ENCODE results near the gene SIGLEC10.
"Not testable (repeated sequence)": the region's sequence is repeated elsewhere in the genome, so short reads cannot be mapped to it uniquely, and the experiment has no call there.

Gene SIGLEC10

GRCh38 chr19:51416422-51416821 lies 1.0 kb downstream of the SIGLEC10 start:
- not testable (repeated sequence) for H3K4me1 ChIP-seq (ENCODE audit: control insufficient read depth, insufficient read depth, low read length, poor library complexity, severe bottlenecking); H3K36me3 ChIP-seq (ENCODE audit: control insufficient read depth, insufficient read depth, low read length); H3K9me3 ChIP-seq (ENCODE audit: control insufficient read depth, low read length); H3K4me3 ChIP-seq (ENCODE audit: extremely low read depth, insufficient read depth, low read length, poor library complexity, severe bottlenecking); H3K27ac ChIP-seq (ENCODE audit: low read depth, low read length, severe bottlenecking)
- WGBS, 2 experiments (ENCODE audit: insufficient coverage in 2 of 2), result 64 to 95% methylated on average over 3 to 5 of the region's 15 CpGs

DNA sequence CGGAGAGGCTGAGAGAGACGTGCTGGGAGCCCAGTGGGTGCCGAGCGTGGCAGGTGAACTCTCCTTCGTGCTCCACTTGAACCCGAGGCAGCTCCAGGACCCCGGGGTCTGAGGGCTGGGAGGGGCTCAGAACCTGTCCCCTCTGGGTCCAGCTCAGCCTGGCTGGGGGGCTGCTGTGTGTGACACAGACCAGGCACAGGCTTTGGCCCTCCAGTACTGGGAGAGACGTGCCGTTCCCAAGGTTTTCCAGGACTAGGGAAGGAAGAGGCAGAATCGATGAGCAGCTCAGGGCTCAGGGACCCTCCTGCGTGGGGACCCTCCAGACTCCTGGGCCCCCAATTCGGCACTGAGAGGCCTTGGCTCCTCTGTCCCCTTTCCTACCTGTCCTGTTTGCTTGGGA lies 2.3 kb downstream of the SIGLEC10 start:
- H3K36me3 ChIP-seq (ENCODE audit: control insufficient read depth, insufficient read depth, low read length), result no peaks in the 10 kb centered on the region
- H3K4me3 ChIP-seq (ENCODE audit: extremely low read depth, insufficient read depth, low read length, poor library complexity, severe bottlenecking), result no peak overlapping the region
- H3K27ac ChIP-seq (ENCODE audit: low read depth, low read length, severe bottlenecking), result no peak overlapping the region
- H3K4me1 ChIP-seq (ENCODE audit: control insufficient read depth, insufficient read depth, low read length, poor library complexity, severe bottlenecking), result no peaks in the 10 kb centered on the region
- 91 to 92% methylated on average over 7 to 9 of the region's 12 CpGs for WGBS, 2 experiments (ENCODE audit: insufficient coverage in 2 of 2)
- no peaks in the 10 kb centered on the region for H3K9me3 ChIP-seq (ENCODE audit: control insufficient read depth, low read length)

DNA sequence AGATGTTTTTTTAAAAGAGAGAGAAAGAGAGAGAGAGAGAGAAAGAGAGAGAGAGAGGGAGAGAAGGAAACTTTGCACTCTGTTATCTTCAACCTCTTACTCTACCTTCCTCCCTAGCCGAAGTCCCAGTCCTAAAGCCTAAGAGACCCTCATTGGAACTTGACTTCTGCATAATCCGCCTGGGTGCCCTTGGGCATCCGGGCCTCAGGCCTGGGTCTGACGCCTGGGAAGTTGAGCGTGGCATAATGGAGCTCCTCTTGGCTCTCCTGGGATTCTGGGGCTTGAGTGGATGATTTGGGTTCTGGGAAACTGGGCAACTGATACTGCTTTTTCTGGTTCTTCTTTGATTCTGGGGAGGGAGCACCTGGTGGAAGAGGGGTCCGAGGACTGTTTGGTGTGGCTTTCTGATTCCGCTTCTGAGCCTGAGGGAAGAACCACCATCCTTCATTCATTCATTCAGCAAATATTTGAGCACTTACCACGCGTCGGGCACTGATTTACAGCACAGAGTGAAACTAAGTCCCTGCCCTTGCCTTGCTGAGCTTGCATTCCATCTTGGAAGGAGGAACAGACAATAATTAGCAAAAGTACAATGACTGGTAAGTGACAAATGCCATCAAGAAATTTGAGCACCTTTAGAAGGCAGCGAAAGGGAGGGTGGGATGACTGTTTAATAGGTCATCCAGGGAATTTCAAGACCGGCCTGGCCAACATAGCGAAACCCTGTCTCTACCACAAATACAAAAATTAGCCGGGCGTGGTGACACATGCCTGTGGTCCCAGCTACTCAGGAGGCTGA lies 6.3 kb downstream of the SIGLEC10 start:
- WGBS, 2 experiments (ENCODE audit: insufficient coverage in 2 of 2), result 88 to 98% methylated on average over 11 of the region's 15 CpGs
- Histone ChIP-seq H3K9me3 (ENCODE audit: control insufficient read depth, low read length) (peaks cover 4% of the 10 kb centered on the region), H3K4me1 (ENCODE audit: control insufficient read depth, insufficient read depth, low read length, poor library complexity, severe bottlenecking) (peaks cover 6% of the 10 kb centered on the region), H3K4me3 (ENCODE audit: extremely low read depth, insufficient read depth, low read length, poor library complexity, severe bottlenecking) (no peak overlapping the region), H3K36me3 (ENCODE audit: control insufficient read depth, insufficient read depth, low read length) (no peaks in the 10 kb centered on the region), H3K27ac (ENCODE audit: low read depth, low read length, severe bottlenecking) (no peak overlapping the region)

DNA sequence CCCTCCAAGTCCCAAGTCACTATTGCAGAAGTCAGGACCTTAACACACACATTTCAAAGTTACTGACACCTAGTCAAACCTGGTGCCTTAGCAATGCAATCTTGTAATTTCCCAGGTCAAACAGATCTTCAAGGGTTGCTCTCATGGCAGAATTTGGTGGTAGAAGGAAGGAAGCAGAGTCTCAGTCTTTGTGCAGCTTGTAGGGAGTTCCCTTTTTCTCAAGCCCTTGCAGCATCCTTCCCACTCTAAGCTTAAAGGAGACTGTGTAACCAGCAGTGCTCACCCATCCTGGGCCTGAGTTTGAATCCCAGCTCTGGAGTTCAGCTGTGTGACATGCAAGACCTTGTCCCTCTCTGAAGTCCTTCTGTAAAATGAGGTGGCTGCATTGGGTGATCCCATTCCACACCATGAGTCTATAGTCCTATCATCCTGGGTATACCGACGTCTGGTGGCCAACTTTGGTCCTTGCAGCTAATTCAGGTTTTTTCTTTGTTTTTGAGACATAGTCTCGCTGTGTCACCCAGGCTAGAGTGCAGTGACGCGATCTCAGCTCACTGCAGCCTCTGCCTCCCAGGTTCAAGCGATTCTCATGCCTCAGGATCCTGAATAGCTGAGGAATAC lies 9.8 kb downstream of the SIGLEC10 start:
- Histone ChIP-seq H3K9me3 (ENCODE audit: control insufficient read depth, low read length) (peaks cover 23% of the 10 kb centered on the region), H3K4me3 (ENCODE audit: extremely low read depth, insufficient read depth, low read length, poor library complexity, severe bottlenecking) (no peak overlapping the region), H3K27ac (ENCODE audit: low read depth, low read length, severe bottlenecking) (no peak overlapping the region), H3K36me3 (ENCODE audit: control insufficient read depth, insufficient read depth, low read length) (no peaks in the 10 kb centered on the region), H3K4me1 (ENCODE audit: control insufficient read depth, insufficient read depth, low read length, poor library complexity, severe bottlenecking) (peaks cover 6% of the 10 kb centered on the region)
- 70 to 80% methylated on average over 6 of the region's 6 CpGs for WGBS, 2 experiments (ENCODE audit: insufficient coverage in 2 of 2)

DNA sequence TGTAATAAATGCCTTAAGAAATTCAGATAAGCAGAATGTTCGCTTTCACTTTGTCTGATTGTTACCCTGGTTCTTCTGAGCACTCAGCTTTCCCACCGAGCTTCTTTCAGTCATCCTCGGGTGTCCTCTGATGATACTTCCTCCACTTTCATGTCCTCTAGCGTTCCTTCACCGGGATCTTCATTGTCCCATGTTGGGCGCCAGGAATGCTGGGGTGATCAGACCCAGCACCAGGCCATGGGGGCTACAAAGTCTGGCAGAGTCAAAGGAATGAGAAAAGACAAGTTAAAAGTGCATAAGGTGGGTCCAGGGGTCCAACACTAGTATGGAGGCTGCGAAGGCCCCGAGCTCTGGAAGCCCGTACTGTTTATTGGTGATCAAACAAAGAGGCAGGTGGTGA lies 15.3 kb downstream of the SIGLEC10 start:
- Histone ChIP-seq H3K9me3 (ENCODE audit: control insufficient read depth, low read length) (peaks cover 44% of the 10 kb centered on the region), H3K27ac (ENCODE audit: low read depth, low read length, severe bottlenecking) (no peak overlapping the region), H3K4me1 (ENCODE audit: control insufficient read depth, insufficient read depth, low read length, poor library complexity, severe bottlenecking) (no peaks in the 10 kb centered on the region), H3K36me3 (ENCODE audit: control insufficient read depth, insufficient read depth, low read length) (no peaks in the 10 kb centered on the region), H3K4me3 (ENCODE audit: extremely low read depth, insufficient read depth, low read length, poor library complexity, severe bottlenecking) (no peak overlapping the region)
- 95% methylated on average over 9 of the region's 9 CpGs for whole genome bisulfite sequencing, 2 experiments (ENCODE audit: insufficient coverage in 2 of 2)

GRCh38 chr19:51399936-51400335 lies 17.5 kb downstream of the SIGLEC10 start:
- not testable (repeated sequence) for H3K36me3 ChIP-seq (ENCODE audit: control insufficient read depth, insufficient read depth, low read length); H3K27ac ChIP-seq (ENCODE audit: low read depth, low read length, severe bottlenecking); H3K4me3 ChIP-seq (ENCODE audit: extremely low read depth, insufficient read depth, low read length, poor library complexity, severe bottlenecking); H3K4me1 ChIP-seq (ENCODE audit: control insufficient read depth, insufficient read depth, low read length, poor library complexity, severe bottlenecking)
- peaks cover 33% of the 10 kb centered on the region for H3K9me3 ChIP-seq (ENCODE audit: control insufficient read depth, low read length)
- WGBS, 2 experiments (ENCODE audit: insufficient coverage in 2 of 2), result 92 to 100% methylated on average over 5 to 6 of the region's 7 CpGs

- Histone ChIP-seq H3K4me1 (ENCODE audit: control insufficient read depth, insufficient read depth, low read length, poor library complexity, severe bottlenecking) (no peaks in the 10 kb centered on the region), H3K36me3 (ENCODE audit: control insufficient read depth, insufficient read depth, low read length) (no peaks in the 10 kb centered on the region), H3K4me3 (ENCODE audit: extremely low read depth, insufficient read depth, low read length, poor library complexity, severe bottlenecking) (no peak overlapping the region), H3K27ac (ENCODE audit: low read depth, low read length, severe bottlenecking) (no peak overlapping the region), H3K9me3 (ENCODE audit: control insufficient read depth, low read length) (peaks cover 30% of the 10 kb centered on the region)
- WGBS, 2 experiments (ENCODE audit: insufficient coverage in 2 of 2), result 40% methylated on average over 1 of the region's 5 CpGs; no CpG with 5 or more reads in 1 of the 2 experiments
Observed at GRCh38 chr19:51399231-51399630, 18.2 kb downstream of the SIGLEC10 start.

GRCh38 chr19:51398096-51398704 lies 19.2 kb downstream of the SIGLEC10 start:
- no peak overlapping the region for H3K4me3 ChIP-seq (ENCODE audit: extremely low read depth, insufficient read depth, low read length, poor library complexity, severe bottlenecking)
- peak overlapping the region; percentile 58 for H3K27ac ChIP-seq (ENCODE audit: low read depth, low read length, severe bottlenecking)
- no peaks in the 10 kb centered on the region for H3K4me1 ChIP-seq (ENCODE audit: control insufficient read depth, insufficient read depth, low read length, poor library complexity, severe bottlenecking)
- WGBS, 2 experiments (ENCODE audit: insufficient coverage in 2 of 2), result 65 to 71% methylated on average over 3 to 4 of the region's 7 CpGs
- no peaks in the 10 kb centered on the region for H3K36me3 ChIP-seq (ENCODE audit: control insufficient read depth, insufficient read depth, low read length)
- peaks cover 25% of the 10 kb centered on the region for H3K9me3 ChIP-seq (ENCODE audit: control insufficient read depth, low read length)

GRCh38 chr19:51397453-51397852 lies 20.0 kb downstream of the SIGLEC10 start:
- H3K4me3 ChIP-seq (ENCODE audit: extremely low read depth, insufficient read depth, low read length, poor library complexity, severe bottlenecking); H3K4me1 ChIP-seq (ENCODE audit: control insufficient read depth, insufficient read depth, low read length, poor library complexity, severe bottlenecking); H3K36me3 ChIP-seq (ENCODE audit: control insufficient read depth, insufficient read depth, low read length): not testable (repeated sequence)
- Histone ChIP-seq H3K27ac (ENCODE audit: low read depth, low read length, severe bottlenecking) (peak overlapping the region; percentile 58), H3K9me3 (ENCODE audit: control insufficient read depth, low read length) (peaks cover 19% of the 10 kb centered on the region)
- WGBS, 2 experiments (ENCODE audit: insufficient coverage in 2 of 2), result 87 to 96% methylated on average over 9 of the region's 9 CpGs

DNA sequence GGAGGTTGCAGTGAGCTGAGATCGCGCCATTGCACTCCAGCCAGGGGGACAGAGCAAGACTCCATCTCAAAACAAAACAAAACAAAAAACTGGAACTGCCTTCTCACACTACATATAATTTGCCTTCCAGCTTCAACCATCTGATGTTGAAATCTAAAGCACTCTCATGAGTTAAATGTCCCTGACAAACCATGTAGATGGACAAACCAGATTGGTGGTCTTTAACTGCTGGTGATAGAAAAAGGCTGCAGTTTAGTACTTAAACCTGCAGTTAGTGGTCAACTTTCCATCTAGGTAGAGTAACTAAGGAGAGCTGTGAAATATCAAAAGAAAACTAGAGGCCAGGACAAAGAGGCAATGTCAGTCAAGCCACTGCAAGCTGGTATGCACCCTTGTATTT lies 21.3 kb downstream of the SIGLEC10 start:
- WGBS, 2 experiments (ENCODE audit: insufficient coverage in 2 of 2), result 84% methylated on average over 2 of the region's 2 CpGs; no CpG with 5 or more reads in 1 of the 2 experiments
- Histone ChIP-seq H3K36me3 (ENCODE audit: control insufficient read depth, insufficient read depth, low read length) (no peaks in the 10 kb centered on the region), H3K9me3 (ENCODE audit: control insufficient read depth, low read length) (peaks cover 6% of the 10 kb centered on the region)

More for the DNA sequence above, 21.3 kb downstream of the SIGLEC10 start:
- Histone ChIP-seq H3K4me1 (ENCODE audit: control insufficient read depth, insufficient read depth, low read length, poor library complexity, severe bottlenecking) (no peaks in the 10 kb centered on the region), H3K4me3 (ENCODE audit: extremely low read depth, insufficient read depth, low read length, poor library complexity, severe bottlenecking) (no peak overlapping the region), H3K27ac (ENCODE audit: low read depth, low read length, severe bottlenecking) (no peak overlapping the region)
